Activated naive CD8-positive, alpha-beta T cell treated with anti-CD3 and anti-CD28 coated beads for 36 hours (primary cell): ENCODE measurements around the gene KCTD15. TPM values are rescaled to one million over a fixed set of nuclear protein-coding genes. Genes with fewer than 3 reads are reported as not detected.

Experiments
- DNase-seq: peaks from one replicate; pipeline ENCODE4 v3.0.0; 2021
- H3K27ac Mint-ChIP-seq: one replicate; pipeline ENCODE4 v1.8.0; 2022; ENCODE audit warnings: mild to moderate bottlenecking, moderate library complexity, mixed read lengths
- H3K27me3 Mint-ChIP-seq: one replicate; pipeline ENCODE4 v1.8.0; 2022; ENCODE audit warnings: mild to moderate bottlenecking, mixed read lengths
- H3K36me3 Mint-ChIP-seq: one replicate; pipeline ENCODE4 v1.8.0; 2021; ENCODE audit warnings: mild to moderate bottlenecking, mixed read lengths
- H3K4me1 Mint-ChIP-seq: one replicate; pipeline ENCODE4 v1.8.0; 2021; ENCODE audit warnings: mixed read lengths
- H3K4me3 Mint-ChIP-seq: one replicate; pipeline ENCODE4 v1.8.0; 2022; ENCODE audit warnings: mild to moderate bottlenecking, moderate library complexity, mixed read lengths
- H3K9me3 Mint-ChIP-seq: one replicate; pipeline ENCODE4 v1.8.0; 2022; ENCODE audit warnings: mixed read lengths
- total RNA-seq, 2 experiments: library from RNA; stranded (reverse); gene quantifications; one replicate each; pipeline ENCODE4 v1.2.3, GENCODE V29; 2021

The KCTD15 gene
- total RNA-seq, 2 experiments from 2014 or later: 7.5 to 9.9 TPM

DNA sequence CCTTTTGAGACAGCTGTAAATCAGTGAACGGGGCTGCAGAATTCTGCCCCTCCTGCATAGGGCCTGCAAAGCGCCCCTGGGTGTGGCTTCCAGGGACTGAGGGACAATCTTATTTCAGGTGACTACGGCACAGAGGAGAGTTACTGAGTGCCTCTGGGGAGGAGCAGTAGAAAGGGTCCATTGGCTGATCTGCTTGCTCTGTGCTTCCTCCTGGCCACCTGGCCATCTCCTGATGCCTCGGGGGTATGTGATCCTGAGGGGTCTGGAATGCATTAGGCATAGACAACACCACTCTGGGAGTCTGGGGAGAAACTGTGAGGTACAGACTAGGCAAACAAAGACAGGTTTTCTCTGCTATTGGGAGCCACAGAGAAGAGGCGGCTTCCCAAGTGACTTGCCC, 2.8 kb downstream of the KCTD15 start:
- no peaks in the 10 kb centered on the region for H3K9me3 Mint-ChIP-seq
- H3K27ac Mint-ChIP-seq: no peak overlapping the region
- H3K4me1 Mint-ChIP-seq: no peaks in the 10 kb centered on the region
- DNase-seq: no peak
- H3K27me3 Mint-ChIP-seq: peaks cover 25% of the 10 kb centered on the region
- no peak overlapping the region for H3K4me3 Mint-ChIP-seq
- no peaks in the 10 kb centered on the region for H3K36me3 Mint-ChIP-seq

- no peak overlapping the region for H3K4me3 Mint-ChIP-seq
Measured at GRCh38 chr19:33800012-33800680, 3.5 kb downstream of the KCTD15 start.

GRCh38 chr19:33801411-33801810, 4.7 kb downstream of the KCTD15 start:
- Mint-ChIP-seq H3K9me3 (no peaks in the 10 kb centered on the region), H3K4me3 (no peak overlapping the region)

More at GRCh38 chr19:33800012-33800680, 3.5 kb downstream of the KCTD15 start:
- no peak for DNase-seq
- no peaks in the 10 kb centered on the region for H3K9me3 Mint-ChIP-seq
- H3K36me3 Mint-ChIP-seq: no peaks in the 10 kb centered on the region
- no peak overlapping the region for H3K27ac Mint-ChIP-seq
- H3K4me1 Mint-ChIP-seq: no peaks in the 10 kb centered on the region
- H3K27me3 Mint-ChIP-seq: peaks cover 22% of the 10 kb centered on the region

DNA sequence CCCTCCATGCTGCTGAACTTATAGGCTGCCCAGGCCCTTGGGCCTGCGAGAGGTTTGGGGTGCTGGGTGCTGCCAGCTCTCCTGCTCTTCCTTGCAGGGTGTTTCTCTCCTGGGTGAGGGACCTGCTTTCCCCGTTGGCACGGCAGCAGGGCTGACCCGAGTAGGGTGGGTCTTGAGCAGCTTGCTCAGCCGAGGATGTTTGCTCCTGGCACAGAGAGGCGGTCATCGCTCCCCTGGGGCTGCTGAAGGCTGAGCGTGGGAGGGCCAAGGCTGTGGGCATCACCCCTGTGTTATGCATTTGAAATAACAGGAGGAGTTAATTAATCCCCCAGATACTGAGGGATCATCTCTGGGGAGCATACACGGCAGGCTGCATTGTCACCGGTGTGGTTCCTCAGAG, 5.3 kb downstream of the KCTD15 start:
- Mint-ChIP-seq H3K27me3 (peaks cover 22% of the 10 kb centered on the region), H3K4me1 (no peaks in the 10 kb centered on the region), H3K4me3 (no peak overlapping the region), H3K9me3 (no peaks in the 10 kb centered on the region), H3K27ac (no peak overlapping the region), H3K36me3 (no peaks in the 10 kb centered on the region)
- no peak for DNase-seq

More at GRCh38 chr19:33801411-33801810, 4.7 kb downstream of the KCTD15 start:
- no peak for DNase-seq
- Mint-ChIP-seq H3K27ac (no peak overlapping the region), H3K27me3 (peaks cover 22% of the 10 kb centered on the region), H3K36me3 (no peaks in the 10 kb centered on the region), H3K4me1 (no peaks in the 10 kb centered on the region)

DNA sequence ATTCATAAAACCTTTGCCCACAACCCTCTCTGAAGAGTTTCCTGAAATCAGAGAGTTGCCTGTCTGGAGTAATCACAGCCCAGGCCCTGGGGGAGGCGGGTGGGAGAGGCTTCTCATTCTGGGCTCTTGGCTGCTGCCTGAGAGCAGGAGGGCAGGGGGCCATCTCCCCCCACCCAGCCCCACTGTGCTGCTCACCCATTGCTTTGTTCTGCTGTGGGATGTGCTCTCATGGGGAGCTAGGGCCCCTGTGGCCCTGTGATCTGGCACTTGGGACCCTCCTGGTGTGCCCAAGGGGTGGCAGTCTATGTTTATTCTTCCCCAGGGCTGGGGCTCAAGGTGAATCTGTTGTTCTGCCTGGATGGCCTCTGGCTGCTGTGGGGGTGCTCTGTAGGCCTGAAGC, 6.1 kb downstream of the KCTD15 start:
- Mint-ChIP-seq H3K27me3 (peaks cover 22% of the 10 kb centered on the region), H3K9me3 (no peaks in the 10 kb centered on the region), H3K4me3 (no peak overlapping the region), H3K4me1 (no peaks in the 10 kb centered on the region), H3K27ac (no peak overlapping the region), H3K36me3 (no peaks in the 10 kb centered on the region)
- no peak for DNase-seq

GRCh38 chr19:33803383-33803782, 6.7 kb downstream of the KCTD15 start:
- peaks cover 21% of the 10 kb centered on the region for H3K27me3 Mint-ChIP-seq
- no peak overlapping the region for H3K4me3 Mint-ChIP-seq
- H3K4me1 Mint-ChIP-seq: no peaks in the 10 kb centered on the region
- H3K36me3 Mint-ChIP-seq: no peaks in the 10 kb centered on the region
- no peak for DNase-seq
- H3K27ac Mint-ChIP-seq: no peak overlapping the region
- H3K9me3 Mint-ChIP-seq: no peaks in the 10 kb centered on the region

DNA sequence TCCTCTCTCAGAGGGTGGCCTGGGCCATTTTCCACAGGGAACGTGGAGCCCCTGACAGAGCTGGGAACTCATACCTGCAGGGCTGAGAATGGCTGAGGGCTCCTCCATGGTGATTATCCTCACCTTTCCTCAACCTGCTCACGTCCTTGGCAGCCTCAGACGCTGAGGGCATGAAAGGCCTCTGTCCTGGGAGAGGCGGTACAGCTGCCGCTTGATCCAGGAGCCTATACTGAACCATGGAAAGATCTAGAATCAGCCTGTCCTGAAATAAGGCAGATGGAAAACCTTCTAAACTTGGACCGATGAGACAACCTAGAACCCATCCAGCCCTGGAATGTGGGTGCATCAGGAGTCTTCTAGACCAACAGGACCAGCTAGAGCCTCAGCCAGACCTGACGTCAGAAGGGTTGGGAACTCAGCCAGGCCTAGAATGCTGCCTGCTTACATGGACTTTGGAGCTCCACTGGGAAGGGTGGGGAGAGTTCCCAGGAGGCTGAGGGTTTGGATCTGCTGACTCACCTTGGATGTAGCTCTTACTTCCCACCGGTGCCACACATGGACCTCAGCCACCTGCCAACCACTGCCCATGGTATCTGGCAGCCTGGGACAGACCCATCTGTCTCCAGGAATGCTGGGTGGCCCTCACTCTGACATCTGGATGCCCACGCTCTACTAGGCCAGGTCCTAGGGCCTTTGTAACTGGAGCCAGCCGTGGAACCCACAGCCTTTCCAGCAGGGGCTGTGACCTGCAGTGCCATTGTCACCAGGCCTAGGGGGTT, 7.5 kb downstream of the KCTD15 start:
- no peaks in the 10 kb centered on the region for H3K9me3 Mint-ChIP-seq
- no peak overlapping the region for H3K4me3 Mint-ChIP-seq
- H3K36me3 Mint-ChIP-seq: no peaks in the 10 kb centered on the region
- H3K4me1 Mint-ChIP-seq: no peaks in the 10 kb centered on the region
- no peak overlapping the region for H3K27ac Mint-ChIP-seq
- no peak for DNase-seq
- H3K27me3 Mint-ChIP-seq: peaks cover 13% of the 10 kb centered on the region

- H3K27me3 Mint-ChIP-seq: peaks cover 2% of the 10 kb centered on the region
- H3K27ac Mint-ChIP-seq: no peak overlapping the region
- no peak for DNase-seq
- H3K4me1 Mint-ChIP-seq: no peaks in the 10 kb centered on the region
- H3K4me3 Mint-ChIP-seq: no peak overlapping the region
- H3K9me3 Mint-ChIP-seq: no peaks in the 10 kb centered on the region
- H3K36me3 Mint-ChIP-seq: no peaks in the 10 kb centered on the region
Measured at GRCh38 chr19:33805313-33805712, 8.6 kb downstream of the KCTD15 start.

DNA sequence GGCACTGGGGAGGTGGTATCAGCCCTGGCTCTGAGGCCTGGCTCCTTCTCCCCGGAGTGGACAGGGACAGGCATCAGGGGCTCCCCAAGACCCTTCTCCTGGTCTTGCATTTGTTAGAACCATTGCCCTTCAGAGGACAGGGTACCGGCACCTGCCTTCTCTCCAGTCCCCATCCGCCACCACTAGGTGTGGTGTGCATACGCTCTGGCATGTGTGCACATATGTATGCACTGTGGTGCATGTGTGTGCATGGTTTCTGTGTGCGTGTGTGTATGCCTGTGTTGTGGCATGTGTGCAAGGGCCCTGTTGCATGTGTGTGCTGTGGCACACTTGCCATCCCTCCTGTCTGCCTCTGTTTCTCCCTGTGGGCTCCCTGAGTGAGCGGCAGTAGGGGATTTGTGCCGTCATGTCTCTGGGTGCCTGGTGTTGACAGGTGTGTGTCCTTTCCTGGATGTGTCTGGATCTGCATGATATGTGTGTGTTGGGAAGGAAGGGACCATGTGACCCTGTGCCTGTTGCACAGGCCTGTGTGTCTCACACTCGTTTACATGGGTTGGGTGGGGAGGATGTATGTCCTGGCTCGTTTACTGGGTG, 9.3 kb downstream of the KCTD15 start:
- Mint-ChIP-seq H3K4me3 (no peak overlapping the region), H3K36me3 (no peaks in the 10 kb centered on the region), H3K27me3 (no peaks in the 10 kb centered on the region), H3K27ac (no peak overlapping the region), H3K4me1 (no peaks in the 10 kb centered on the region), H3K9me3 (no peaks in the 10 kb centered on the region)
- no peak for DNase-seq

DNA sequence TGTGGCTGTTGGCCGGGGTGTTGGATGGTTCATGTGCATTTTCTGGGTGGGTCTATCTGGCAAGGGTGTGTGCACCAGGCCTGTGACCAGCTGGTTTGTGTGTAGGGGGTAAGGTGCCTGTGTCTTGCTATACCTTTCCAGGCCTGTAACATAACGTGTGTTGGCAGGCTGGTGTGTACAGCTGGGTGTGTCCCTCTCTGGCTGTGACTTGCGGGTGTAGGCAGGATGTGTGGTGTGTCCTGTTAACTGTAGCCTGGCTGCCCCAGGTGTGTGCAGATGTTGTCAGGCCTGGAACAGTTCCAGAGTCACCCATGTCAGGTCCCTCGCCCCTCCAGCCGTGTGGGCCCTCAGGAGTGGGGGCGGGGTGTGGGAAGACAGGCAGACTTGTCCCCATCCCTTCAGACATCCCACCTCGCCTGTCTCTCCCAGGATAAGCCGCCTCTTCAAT, 9.8 kb downstream of the KCTD15 start:
- Mint-ChIP-seq H3K4me3 (no peak overlapping the region), H3K36me3 (no peaks in the 10 kb centered on the region), H3K9me3 (no peaks in the 10 kb centered on the region), H3K27me3 (no peaks in the 10 kb centered on the region), H3K4me1 (no peaks in the 10 kb centered on the region), H3K27ac (no peak overlapping the region)
- no peak for DNase-seq

- H3K4me1 Mint-ChIP-seq: no peaks in the 10 kb centered on the region
- no peak overlapping the region for H3K4me3 Mint-ChIP-seq
- H3K27me3 Mint-ChIP-seq: no peaks in the 10 kb centered on the region
- H3K36me3 Mint-ChIP-seq: no peaks in the 10 kb centered on the region
- H3K27ac Mint-ChIP-seq: no peak overlapping the region
- DNase-seq: no peak
- H3K9me3 Mint-ChIP-seq: no peaks in the 10 kb centered on the region
Measured at GRCh38 chr19:33808399-33808798, 11.7 kb downstream of the KCTD15 start.

- Mint-ChIP-seq H3K4me3 (no peak overlapping the region), H3K27me3 (no peaks in the 10 kb centered on the region), H3K9me3 (no peaks in the 10 kb centered on the region), H3K27ac (no peak overlapping the region), H3K4me1 (no peaks in the 10 kb centered on the region), H3K36me3 (no peaks in the 10 kb centered on the region)
- DNase-seq: no peak
Measured at GRCh38 chr19:33809960-33810359, 13.3 kb downstream of the KCTD15 start.

DNA sequence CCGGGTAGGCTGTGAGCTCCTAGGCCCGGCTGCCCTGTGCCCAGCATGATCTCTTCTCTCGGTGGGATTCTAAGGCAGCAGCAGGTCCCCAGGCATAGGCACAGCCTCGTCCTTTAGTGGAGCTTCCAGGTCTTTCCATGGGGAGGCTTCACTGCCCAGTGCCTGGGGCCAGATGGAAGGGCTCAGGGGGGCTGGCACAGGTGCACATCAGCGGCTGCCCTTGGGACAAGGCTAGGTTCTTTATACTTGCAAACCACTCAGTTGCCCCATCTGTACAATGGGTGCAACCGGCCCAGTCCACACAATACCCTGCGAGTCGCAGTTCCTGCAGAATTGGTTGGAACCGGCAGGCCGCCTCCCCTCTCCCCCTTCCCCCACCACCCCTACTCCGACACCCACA, 14.2 kb downstream of the KCTD15 start:
- H3K9me3 Mint-ChIP-seq: no peaks in the 10 kb centered on the region
- no peak overlapping the region for H3K27ac Mint-ChIP-seq
- DNase-seq: no peak
- no peak overlapping the region for H3K4me3 Mint-ChIP-seq
- H3K4me1 Mint-ChIP-seq: no peaks in the 10 kb centered on the region
- H3K36me3 Mint-ChIP-seq: no peaks in the 10 kb centered on the region
- no peaks in the 10 kb centered on the region for H3K27me3 Mint-ChIP-seq

GRCh38 chr19:33811246-33811645, 14.6 kb downstream of the KCTD15 start:
- H3K4me1 Mint-ChIP-seq: no peaks in the 10 kb centered on the region
- no peaks in the 10 kb centered on the region for H3K27me3 Mint-ChIP-seq
- no peaks in the 10 kb centered on the region for H3K36me3 Mint-ChIP-seq
- H3K9me3 Mint-ChIP-seq: no peaks in the 10 kb centered on the region
- no peak overlapping the region for H3K27ac Mint-ChIP-seq
- H3K4me3 Mint-ChIP-seq: no peak overlapping the region
- DNase-seq: no peak

- no peak for DNase-seq
- no peaks in the 10 kb centered on the region for H3K9me3 Mint-ChIP-seq
- no peak overlapping the region for H3K4me3 Mint-ChIP-seq
- H3K27ac Mint-ChIP-seq: no peak overlapping the region
- no peaks in the 10 kb centered on the region for H3K4me1 Mint-ChIP-seq
- H3K27me3 Mint-ChIP-seq: no peaks in the 10 kb centered on the region
- H3K36me3 Mint-ChIP-seq: no peaks in the 10 kb centered on the region
Measured at GRCh38 chr19:33811736-33812387, 15.2 kb downstream of the KCTD15 start.
